Measurements from ENCODE around the gene PCF11.

GRCh38 chr11:83132191-83132590, 24.7 kb upstream of the PCF11 start:
- TF ChIP-seq CTCF (IDR thresholded peaks at IDR 0.05): no peak
- TF ChIP-seq EP300 (IDR thresholded peaks at IDR 0.05): no peak
- TF ChIP-seq POLR2A (IDR thresholded peaks at IDR 0.05): no peak

Measured in sigmoid colon (tissue), 4 donors.